CD4-positive, alpha-beta T cell treated with Interleukin-17A for 4 hours (primary cell): ENCODE data around the gene CYB5A.
A peak's percentile ranks its signal among the peaks of the same experiment; 100 is the strongest.

Experiments
- DNase-seq: peaks from one replicate; pipeline ENCODE4 v3.0.0-alpha.2; 2020; ENCODE audit warnings: mixed read lengths

The CYB5A gene

DNA sequence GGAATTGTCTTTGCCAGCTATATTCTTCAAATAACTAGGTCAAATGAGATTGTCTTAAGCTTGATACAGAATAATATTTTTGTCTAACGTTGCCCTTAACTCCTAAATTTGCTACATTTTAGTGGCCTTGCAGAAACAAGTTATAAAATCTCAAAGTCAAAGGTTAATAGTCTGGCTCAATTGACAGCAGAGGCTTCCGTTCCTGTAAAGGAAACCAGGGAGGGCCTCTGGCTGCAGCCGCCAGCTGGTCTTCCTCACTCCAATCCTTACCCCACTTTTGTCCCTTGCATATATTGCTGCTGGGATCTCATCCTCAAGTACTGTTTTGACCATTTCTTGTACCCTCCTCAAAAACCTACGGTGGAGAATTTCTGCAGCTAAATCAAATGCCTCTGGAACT, 17.1 kb downstream of the CYB5A start:
- DNase-seq = no peak

DNA sequence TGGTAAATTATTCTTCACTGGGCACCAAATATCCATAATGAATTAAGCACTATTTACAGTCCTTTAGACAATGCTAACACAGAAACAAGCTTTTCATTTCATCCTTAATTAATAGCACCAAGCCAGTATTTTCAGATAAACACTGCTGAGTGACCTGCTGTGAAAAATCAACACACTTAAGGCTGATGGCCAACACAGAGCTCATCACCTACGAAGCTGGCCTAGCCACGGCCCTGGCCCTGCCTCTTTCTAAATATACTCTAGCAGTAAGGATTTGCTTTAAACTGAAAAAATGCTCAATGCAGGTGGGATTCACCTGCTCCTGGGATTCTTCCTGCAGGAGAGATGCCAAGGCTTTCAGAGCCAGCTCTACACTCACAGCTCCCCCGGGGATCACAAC, 18.4 kb downstream of the CYB5A start:
- no peak for DNase-seq

DNA sequence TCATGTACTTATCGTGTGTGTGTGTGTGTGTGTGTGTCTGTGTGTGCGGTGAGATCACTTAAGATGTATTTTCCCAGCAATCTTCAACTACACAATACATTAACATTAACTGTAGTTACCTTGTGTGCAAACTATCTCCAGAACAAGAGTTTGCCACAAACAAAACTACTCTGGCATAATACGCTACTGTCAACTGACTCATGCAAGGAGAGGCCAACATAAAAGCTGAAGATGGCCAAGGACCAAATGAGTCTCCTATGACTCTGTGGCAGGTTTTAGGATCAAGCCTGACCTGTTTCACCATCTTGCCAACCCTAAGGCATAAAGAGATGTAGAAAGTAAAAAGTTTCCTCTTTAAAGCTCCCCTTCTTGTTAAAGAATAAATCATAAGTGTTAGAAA, 20.1 kb downstream of the CYB5A start:
- no peak for DNase-seq

DNA sequence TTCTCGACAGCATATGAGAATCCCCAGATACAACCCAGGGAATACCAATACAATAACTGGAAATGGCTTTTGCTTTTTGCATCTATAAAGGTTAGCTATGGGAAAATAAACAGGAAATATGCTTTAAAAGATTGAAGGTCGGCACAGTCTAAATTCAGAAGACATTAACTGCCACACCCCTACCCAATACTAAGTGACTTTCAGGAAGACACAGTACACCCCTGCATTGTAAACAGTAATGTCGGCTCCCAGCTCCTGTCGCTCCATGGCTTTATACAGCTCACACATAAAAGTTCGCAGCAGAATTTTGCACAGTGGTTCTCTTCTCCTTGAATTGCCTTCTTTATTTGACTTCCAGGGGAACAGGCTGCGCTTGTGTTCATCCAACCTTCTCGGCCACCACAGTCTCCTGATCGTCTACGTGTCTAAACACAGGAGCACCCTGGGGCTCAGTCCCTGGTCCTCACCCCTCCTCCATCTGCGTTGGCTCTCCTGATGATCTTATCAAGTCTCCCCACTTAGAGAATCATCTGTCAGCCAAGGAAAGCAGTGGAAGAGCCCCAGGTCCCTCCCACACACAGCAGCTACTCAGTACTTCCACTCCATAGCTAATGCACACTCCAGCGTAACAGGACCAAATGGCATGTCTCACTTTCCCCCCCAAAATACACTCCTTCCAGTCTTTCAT, 22.7 kb downstream of the CYB5A start:
- no peak for DNase-seq

DNA sequence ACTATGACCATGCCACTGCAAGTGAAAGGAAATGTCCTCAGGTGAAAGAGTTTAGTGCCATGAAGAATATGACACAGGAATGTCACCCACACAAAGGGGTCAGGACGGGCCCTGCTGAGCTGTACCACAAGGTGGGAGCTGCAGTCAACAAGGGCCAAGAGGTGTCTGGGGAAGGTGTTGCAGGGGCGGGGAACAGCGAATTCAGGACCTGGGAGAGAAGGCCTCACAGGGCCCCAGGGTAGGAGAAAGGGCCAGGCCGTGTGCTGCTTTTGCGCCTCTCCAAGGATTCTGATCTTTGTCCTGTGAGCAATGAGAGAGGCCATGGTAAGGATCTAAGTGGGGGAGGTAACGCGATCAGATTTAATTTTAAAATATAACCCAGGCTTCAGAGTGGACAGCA, 23.6 kb downstream of the CYB5A start:
- no peak for DNase-seq

DNA sequence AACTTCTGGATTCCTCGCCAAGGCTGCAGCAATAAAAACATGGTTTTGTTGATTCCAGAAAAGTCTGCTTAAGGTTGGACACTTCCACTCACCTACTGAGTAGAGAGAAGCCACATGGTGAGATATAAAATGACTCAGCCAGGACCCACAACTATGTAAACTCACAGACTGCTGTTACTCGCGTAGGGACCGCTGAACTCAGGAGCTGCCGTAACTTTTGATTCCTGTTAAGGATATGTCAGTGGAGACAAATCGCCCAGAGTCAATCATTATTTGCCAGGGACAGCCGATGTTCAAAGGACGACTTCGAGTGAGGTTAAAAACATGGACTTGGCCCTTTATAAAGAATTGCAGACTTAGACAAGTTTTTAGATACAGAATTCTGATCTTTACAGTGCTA, 25.6 kb downstream of the CYB5A start:
- no peak for DNase-seq

DNA sequence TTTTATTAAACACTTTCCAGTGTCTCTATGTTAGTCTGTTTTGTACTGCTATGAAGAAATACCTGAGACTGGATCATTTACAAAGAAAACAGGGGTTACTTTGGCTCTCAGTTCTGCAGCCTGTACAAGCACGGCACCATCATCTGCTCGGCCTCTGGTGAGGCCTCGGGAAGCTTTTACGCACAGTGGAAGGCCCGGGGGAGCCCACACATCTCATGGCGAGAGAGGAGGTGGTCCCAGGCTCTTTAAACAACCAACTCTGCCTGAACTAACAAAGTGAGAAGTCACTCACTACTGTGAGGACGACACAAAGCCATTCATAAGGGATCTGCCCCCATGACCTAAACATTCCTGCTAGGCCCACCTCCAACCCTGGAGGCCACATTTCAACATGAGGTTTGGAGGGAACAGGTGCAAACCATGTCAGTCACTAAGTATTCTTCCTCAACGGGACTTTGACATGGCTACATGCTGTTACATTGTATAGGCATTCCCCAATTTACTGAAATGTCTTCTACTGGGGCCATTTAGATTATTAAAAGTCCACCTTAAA, 26.1 kb downstream of the CYB5A start:
- no peak for DNase-seq

DNA sequence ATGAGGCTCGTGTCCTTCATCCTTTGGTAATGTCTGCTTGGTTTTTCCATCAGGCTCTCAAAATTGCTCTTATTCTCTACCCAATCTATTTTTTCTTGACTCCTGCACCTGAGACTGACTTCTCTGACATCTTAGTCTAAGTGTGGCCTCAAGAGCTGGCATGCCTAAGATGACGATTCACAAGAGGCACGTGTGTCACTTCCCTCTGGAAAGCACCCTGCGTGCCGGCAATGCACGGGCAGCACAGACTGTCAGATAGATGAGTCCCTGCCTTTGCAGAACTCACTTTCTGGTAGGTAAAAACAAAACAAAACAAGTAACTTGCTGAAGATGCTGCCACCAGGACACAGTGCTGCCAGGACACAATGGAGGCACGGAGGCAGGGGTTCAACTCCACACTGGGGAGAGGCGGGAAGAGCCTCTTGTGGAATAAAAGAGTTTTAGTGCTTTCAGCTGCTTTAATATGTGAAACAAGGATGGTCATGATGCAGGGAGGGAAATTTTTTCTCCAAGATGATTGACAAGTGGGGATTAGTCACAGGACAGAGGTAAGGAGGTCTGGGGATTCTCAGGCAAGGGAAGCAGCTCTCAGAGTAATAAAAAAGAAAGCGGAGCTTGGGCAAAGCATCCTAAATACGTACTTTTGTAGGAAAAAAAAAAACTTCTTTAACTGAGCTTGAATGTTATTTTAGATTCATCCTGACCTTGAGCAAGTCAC, 27.3 kb downstream of the CYB5A start:
- no peak for DNase-seq

DNA sequence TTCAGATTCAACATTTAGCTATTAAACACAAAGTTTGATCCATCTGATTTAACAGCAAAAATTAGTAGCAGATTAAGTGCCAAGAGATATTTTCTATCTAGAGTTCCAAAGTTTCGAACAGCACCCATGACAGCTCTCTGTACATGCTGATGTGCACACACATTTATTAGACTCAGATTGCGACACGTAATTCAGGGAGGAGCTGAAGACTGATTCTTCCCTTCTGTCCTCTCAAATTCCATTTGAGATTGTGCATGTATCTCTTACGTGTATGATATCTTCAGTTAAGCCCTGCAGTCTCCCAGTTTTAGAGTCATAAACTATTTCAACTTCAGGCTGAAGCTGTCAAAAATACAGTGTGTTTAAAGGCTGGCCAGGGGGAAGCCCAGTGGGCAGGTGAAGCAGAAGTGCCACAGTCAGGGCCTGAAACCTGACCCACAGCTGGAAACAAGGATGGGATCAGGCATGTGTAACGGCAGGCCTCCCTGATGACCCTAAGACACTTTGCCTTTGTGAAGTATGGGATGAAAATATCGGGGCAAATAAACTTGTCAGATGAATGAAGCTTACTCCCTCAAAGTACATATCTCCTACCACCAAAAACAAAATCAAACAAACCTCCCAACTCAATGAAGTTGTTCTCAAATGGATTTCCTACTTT, 30.6 kb downstream of the CYB5A start:
- DNase-seq = no peak

DNA sequence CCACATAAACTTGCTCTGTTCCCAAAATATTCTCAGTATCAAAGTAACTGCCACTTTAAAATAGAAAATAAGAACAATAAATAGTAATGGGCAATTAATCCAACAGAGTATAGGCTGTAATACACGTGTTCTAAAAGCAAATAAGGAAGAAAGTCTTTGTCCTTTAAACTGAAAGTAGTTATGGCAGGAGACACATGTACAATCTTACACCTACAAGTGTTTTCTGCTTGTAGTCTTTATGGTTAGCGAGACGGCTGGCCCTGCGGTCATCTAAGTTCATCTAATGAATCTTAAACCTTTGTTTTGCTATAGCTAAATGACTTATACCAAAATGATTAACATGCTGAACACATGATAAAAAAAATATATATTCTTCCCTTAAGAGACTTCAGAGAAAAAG, 32.4 kb downstream of the CYB5A start:
- DNase-seq = no peak

DNA sequence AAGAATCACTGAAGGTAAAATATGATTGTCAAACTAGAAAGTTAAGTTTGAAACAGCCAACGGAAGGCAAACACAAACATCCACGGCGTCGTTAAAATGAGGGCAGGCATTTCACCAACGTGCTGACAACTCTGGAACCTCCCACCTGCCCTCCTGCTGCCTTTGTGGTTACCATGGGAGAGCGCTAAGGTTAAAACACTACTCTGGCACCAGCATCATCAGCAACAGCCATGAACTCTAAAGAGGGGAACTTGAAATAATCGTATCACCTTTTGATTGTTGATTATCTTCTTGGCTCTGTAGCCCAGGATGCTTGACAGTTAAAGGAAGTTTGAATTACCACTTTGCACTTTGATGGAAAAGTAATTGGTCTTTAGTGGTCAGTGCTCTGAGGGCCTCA, 34.7 kb downstream of the CYB5A start:
- DNase-seq = no peak

DNA sequence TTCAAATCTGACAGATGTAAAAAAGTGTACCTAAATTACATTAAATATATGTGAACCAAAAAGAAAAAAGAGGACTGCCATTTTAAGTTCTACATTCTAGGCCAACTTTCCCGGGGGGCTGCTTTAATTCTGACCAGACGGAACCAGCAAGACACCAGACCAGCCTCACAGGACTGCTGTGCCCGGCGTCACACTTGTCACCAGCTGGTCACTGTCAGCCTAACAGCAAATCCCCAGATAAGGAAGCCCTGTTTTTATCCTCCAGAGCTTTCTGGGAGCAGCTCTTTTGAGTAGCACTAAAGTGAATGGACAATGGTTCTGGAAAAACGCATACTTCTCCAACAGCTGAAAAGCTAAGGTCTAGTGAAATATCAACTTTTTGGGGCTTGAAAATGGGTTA, 35.6 kb downstream of the CYB5A start:
- no peak for DNase-seq

DNA sequence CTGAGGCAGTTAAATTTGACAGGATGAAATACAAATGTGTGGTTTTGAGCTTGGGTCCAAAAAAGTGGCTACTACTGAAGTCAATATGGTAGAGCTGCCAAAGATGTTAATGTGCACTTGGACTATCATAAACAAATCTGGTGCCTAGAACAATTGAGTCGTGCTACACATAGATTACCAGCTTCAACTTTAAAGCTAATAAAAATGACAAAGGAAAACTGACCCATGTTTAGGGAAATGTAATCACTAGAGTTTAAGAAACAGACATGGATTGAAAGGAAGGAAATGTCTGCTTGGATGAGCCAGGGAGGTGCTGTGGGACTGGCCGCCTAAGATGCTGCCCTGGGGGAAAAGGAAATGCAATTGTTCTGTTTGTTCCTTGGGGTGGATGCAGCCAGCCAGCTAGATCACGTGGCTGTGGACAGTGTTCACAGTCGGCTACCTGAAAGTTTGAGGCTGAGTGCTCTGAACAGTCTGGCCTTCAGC, 36.6 kb downstream of the CYB5A start:
- DNase-seq = no peak

DNA sequence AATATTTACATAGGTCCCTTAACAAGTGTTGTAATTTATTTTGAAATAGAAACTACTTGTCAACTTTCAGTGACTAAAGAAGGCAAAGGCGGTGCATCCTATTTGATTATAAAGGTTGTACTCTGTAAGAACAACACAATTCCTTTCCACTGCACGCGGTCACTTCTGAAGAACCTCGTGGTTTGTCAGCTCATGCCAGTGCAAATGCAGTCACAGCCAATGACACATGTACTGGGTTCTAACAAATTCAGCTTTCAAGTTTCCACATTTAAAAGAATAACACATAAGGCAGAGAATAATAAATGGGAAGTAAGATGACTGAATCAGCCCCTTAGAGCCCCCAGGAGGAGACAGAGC, 39.7 kb downstream of the CYB5A start:
- DNase-seq = no peak

DNA sequence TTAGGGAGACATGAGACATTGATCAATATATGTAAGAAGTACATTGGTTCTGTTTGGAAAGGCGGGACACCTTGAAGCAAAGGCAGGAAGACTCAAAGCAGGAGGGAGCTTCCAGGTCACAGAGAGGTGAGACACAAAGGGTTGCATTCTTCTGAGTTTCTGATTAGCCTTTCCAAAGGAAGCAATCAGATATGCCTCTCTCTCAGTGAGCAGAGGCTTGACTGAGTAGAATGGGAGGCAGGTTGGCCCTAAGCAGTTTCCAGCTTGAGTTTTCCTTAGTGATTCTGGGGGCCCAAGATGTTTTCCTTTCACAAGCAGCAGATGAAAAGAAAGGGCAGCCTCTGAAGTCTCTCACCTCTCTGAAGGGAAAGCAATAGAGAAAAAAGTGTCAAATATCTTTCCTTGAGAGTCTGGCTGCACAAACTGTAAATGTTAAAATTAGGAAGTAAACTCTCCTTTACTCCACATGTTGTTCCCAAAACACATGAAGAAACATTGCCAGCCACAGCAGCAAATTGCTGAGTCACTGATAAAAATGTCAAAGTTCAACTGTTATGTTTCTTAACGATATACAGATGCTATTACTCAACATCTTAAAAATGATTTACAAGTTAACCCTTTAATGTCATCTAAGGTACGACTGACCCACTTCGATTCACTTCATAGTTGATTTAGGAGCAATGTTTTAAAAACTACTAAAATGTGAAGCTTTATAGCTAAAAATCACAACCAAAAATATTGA, 40.3 kb downstream of the CYB5A start:
- DNase-seq = no peak

DNA sequence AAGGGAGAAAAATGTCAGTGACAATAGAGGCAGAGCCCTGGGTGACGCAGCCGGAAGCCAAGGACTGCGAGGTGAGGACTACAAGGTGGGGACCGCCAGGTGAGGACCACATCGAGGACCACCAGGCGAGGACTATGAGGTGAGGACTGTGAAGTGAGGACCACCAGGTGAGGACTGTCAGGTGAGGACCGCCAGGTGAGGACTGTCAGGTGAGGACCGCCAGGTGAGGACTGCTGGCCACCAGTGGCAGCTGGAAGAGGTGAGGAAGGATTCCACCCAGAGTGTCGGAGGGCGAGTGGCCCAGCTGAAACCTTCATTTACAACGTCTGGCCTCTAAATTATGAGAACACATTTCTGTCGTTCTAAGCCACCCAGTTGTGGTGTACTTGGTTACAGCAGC, 41.6 kb downstream of the CYB5A start:
- no peak for DNase-seq

DNA sequence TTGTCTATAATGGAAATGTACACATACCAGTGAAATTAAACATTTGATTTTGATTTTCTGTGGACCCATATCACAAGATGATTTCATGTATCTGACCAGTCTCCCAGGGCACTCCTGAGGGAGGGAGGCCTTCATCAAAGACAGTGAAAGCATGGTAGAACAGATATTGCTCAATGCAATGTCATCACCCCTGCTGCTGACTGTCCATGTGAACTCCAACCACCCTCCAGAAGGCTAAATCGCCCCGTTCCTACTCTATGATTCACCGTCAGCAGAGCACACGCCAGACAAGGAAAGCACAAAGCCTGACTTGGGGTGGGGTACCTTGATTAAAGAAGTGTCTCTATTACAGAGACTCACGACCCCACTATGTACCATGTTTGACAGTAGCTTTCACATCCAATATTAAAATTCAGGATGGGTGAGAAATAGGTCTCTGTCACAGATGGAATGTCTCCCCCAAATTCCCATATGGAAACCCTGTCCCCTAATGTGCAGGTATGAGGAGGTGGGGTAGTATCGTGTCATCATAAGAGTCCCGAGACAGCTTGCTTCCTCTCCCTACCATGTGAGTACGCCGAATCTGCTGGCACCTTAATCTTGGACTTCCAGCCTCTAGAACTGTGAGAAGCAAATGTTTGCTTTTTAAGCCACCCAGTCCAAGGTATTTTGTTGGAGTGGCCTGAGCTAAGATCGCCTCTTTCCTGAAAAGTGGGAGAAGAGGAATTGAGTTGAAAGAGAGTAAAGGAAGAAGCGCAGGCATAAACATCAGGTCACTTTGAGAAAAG, 42.4 kb downstream of the CYB5A start:
- DNase-seq = no peak

DNA sequence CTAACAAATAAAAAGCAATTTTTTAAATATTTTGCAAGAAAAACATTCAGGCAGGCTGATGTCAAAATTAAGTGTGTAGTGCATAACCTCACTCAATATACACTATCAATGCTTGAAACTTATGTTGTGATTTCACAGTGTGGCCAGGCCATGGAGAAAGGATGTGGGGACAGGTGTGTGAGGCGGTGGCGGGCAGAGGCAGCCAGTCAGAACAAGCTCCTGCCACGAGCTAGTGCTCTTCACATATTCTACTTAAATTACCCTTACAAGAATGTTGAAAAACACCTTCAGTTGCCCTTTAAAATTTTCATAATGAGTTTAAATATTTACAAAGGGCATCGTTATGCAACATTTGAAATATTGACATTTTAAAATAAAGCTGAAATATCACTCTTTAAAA, 43.2 kb downstream of the CYB5A start:
- DNase-seq = no peak

DNA sequence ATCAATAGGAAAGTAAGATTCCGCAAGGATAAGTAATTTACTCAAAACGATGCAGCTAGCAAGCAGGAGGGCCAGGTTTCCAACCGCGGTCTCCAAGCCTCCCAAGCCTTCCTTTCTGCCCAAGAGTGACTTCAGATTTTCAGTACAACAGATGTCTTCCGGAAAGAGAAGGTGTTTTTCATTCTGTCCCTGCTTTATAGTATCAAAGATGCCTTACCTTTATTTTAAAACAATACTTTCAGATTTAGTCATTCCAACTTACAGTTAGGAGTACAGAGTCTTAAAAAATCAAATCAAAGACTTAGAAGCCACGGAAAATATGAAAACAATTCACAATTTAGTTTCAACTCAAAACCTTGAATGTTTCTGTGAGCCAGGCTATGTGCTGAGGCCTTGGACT, 43.6 kb downstream of the CYB5A start:
- DNase-seq = no peak

DNA sequence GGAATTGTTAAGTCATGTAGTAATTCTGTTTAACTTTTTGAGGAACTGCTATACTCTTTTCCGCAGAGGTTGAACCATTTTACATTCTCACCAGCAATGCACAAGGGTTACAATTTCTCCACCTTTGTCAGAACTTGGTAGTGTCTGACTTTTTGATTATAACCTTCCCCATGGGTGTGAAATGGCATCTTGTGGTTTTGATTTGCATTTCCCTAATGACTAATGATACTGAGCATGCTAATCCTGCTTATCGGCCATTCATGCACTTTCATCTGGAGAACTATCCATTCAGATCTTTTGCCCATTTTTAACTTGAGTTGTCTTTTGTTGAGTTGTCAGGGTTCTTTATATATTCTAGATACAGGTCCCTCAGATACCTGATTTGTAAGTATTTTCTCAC, 47.2 kb downstream of the CYB5A start:
- DNase-seq = no peak

DNA sequence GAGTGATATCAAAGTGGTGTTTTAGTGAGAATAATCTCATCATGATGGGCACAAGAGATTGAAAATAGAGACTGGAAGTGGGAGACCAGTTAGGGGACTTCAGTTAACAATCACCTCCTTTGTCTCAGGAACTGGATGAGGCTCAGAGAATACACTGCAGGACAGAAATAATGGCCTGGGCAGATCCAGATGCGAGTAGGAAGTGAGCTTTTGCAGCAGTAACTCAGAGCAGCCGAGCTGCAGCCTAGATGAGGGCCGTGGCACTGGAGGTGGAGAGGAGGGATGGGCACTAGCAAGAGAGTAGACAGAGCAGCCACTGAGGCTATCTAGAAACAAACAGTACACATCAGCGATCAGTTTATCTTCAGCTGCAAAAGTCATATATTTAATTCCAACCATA, 48.6 kb downstream of the CYB5A start:
- no peak for DNase-seq

DNA sequence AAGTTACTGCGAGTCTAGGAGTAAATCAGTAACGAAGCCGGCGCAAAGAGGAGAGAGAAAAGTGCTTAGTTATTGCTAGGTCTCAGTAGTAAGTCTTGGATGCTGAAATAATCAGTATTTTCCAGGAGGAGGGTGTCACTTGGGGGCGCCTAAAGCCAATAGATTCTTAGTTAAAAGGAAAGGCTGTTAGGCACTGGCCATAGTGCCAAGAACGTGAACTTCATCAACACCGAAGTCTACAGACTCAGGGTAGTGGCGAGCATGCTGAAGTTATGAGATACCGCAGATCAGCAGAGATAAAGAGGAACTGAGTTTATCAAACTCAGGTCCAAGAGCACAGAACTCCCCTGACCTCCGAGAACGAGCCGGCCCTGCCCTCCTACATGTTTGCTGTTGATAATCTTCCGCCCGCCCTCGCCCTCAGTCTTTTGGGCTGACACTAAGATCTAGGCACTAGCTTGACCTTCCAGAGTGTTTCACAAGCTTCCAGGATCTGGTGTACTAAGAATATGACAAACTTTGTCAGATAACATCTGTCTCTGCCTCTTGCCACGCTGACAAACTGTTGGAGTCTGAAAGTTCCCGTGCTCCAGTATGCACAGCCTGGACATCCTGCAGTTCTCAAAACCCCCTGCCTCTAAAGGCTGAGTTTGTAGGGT, 49.2 kb downstream of the CYB5A start:
- DNase-seq = peak; percentile 5
